Measurements from ENCODE around the gene SLIRP.

The SLIRP gene

GRCh38 chr14:77674931-77675330, 33.0 kb upstream of the SLIRP start:
- no peaks in the 10 kb centered on the region for H3K9me3 ChIP-seq (replicated peaks; ENCODE audit: insufficient read depth, low read length)
- H3K36me3 ChIP-seq (replicated peaks; ENCODE audit: insufficient read depth, low read length) = no peaks in the 10 kb centered on the region; the same call in 1 of the 2 replicates
- no peak for TF ChIP-seq EZH2 (optimal IDR thresholded peaks at IDR 0.05; ENCODE audit: low read depth, low read length)
- TF ChIP-seq EZH2phosphoT487 (IDR thresholded peaks at IDR 0.05; ENCODE audit: low read length) = no peak
- TF ChIP-seq, protein P1, sequence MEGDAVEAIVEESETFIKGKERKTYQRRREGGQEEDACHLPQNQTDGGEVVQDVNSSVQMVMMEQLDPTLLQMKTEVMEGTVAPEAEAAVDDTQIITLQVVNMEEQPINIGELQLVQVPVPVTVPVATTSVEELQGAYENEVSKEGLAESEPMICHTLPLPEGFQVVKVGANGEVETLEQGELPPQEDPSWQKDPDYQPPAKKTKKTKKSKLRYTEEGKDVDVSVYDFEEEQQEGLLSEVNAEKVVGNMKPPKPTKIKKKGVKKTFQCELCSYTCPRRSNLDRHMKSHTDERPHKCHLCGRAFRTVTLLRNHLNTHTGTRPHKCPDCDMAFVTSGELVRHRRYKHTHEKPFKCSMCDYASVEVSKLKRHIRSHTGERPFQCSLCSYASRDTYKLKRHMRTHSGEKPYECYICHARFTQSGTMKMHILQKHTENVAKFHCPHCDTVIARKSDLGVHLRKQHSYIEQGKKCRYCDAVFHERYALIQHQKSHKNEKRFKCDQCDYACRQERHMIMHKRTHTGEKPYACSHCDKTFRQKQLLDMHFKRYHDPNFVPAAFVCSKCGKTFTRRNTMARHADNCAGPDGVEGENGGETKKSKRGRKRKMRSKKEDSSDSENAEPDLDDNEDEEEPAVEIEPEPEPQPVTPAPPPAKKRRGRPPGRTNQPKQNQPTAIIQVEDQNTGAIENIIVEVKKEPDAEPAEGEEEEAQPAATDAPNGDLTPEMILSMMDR (IDR thresholded peaks at IDR 0.05; ENCODE audit: low read length) = no peak

GRCh38 chr14:77681196-77682157, 26.4 kb upstream of the SLIRP start:
- DNase-seq = no peak
- H3K4me1 ChIP-seq (ENCODE audit: low read length) = no peaks in the 10 kb centered on the region
- no peak overlapping the region for H3K9ac ChIP-seq (ENCODE audit: low read length)
- H3K4me3 ChIP-seq (ENCODE audit: low read length) = no peak overlapping the region
- TF ChIP-seq, protein P1 (IDR thresholded peaks at IDR 0.05; ENCODE audit: low read length) = no peak
- TF ChIP-seq EZH2phosphoT487 (IDR thresholded peaks at IDR 0.05; ENCODE audit: low read length) = no peak
- TF ChIP-seq EZH2 (optimal IDR thresholded peaks at IDR 0.05; ENCODE audit: low read depth, low read length) = no peak
- H3K27ac ChIP-seq (ENCODE audit: low read length) = no peak overlapping the region
- H3F3A ChIP-seq (ENCODE audit: insufficient read depth, low read length) = no peaks in the 10 kb centered on the region
- H3K9me2 ChIP-seq (replicated peaks; ENCODE audit: insufficient read depth, low read length) = no peaks in the 10 kb centered on the region
- no peaks in the 10 kb centered on the region for H3K79me2 ChIP-seq (ENCODE audit: low read length)
- H4K20me1 ChIP-seq (ENCODE audit: insufficient read depth, low read length) = no peaks in the 10 kb centered on the region
- H3K36me3 ChIP-seq (replicated peaks; ENCODE audit: insufficient read depth, low read length) = no peaks in the 10 kb centered on the region
- no peaks in the 10 kb centered on the region for H3K27me3 ChIP-seq (replicated peaks; ENCODE audit: insufficient read depth, low read length)
- H3K4me2 ChIP-seq (ENCODE audit: low read depth, low read length) = no peak overlapping the region
- H2AFZ ChIP-seq (ENCODE audit: low read length) = no peak overlapping the region
- no peaks in the 10 kb centered on the region for H3K9me3 ChIP-seq (replicated peaks; ENCODE audit: insufficient read depth, low read length)

More at GRCh38 chr14:77674931-77675330, 33.0 kb upstream of the SLIRP start:
- H2AFZ ChIP-seq (ENCODE audit: low read length) = no peak overlapping the region
- no peak for DNase-seq
- no peaks in the 10 kb centered on the region for H3K79me2 ChIP-seq (ENCODE audit: low read length)
- no peaks in the 10 kb centered on the region for H3F3A ChIP-seq (ENCODE audit: insufficient read depth, low read length)
- no peaks in the 10 kb centered on the region for H4K20me1 ChIP-seq (ENCODE audit: insufficient read depth, low read length)
- no peaks in the 10 kb centered on the region for H3K4me1 ChIP-seq (ENCODE audit: low read length)
- H3K9ac ChIP-seq (ENCODE audit: low read length) = no peak overlapping the region
- no peak overlapping the region for H3K4me2 ChIP-seq (ENCODE audit: low read depth, low read length)
- no peak overlapping the region for H3K27ac ChIP-seq (ENCODE audit: low read length)
- H3K4me3 ChIP-seq (ENCODE audit: low read length) = no peak overlapping the region
- no peaks in the 10 kb centered on the region for H3K9me2 ChIP-seq (replicated peaks; ENCODE audit: insufficient read depth, low read length)
- H3K27me3 ChIP-seq (replicated peaks; ENCODE audit: insufficient read depth, low read length) = no peaks in the 10 kb centered on the region

- Histone ChIP-seq H3K27me3 (replicated peaks; ENCODE audit: insufficient read depth, low read length) (no peaks in the 10 kb centered on the region), H3K9me3 (replicated peaks; ENCODE audit: insufficient read depth, low read length) (no peaks in the 10 kb centered on the region), H3K4me1 (ENCODE audit: low read length) (no peaks in the 10 kb centered on the region), H3K27ac (ENCODE audit: low read length) (no peak overlapping the region), H2AFZ (ENCODE audit: low read length) (no peak overlapping the region), H3K4me2 (ENCODE audit: low read depth, low read length) (no peak overlapping the region), H3K79me2 (ENCODE audit: low read length) (no peaks in the 10 kb centered on the region), H3F3A (ENCODE audit: insufficient read depth, low read length) (no peaks in the 10 kb centered on the region), H3K9me2 (replicated peaks; ENCODE audit: insufficient read depth, low read length) (no peaks in the 10 kb centered on the region), H4K20me1 (ENCODE audit: insufficient read depth, low read length) (no peaks in the 10 kb centered on the region), H3K4me3 (ENCODE audit: low read length) (no peak overlapping the region), H3K9ac (ENCODE audit: low read length) (no peak overlapping the region), H3K36me3 (replicated peaks; ENCODE audit: insufficient read depth, low read length) (no peaks in the 10 kb centered on the region)
- TF ChIP-seq, protein P1 (IDR thresholded peaks at IDR 0.05; ENCODE audit: low read length) = no peak
- TF ChIP-seq EZH2phosphoT487 (IDR thresholded peaks at IDR 0.05; ENCODE audit: low read length) (no peak), EZH2 (optimal IDR thresholded peaks at IDR 0.05; ENCODE audit: low read depth, low read length) (no peak)
- DNase-seq = no peak
Observed at GRCh38 chr14:77682158-77682553, 25.7 kb upstream of the SLIRP start.
